SH-SY5Y (cell line): ENCODE measurements around the gene TRIM62.

Experiments used
- GATA2 ChIP-seq: IDR thresholded peaks from 2 replicates; pipeline ENCODE4 v1.6.1; 2011; ENCODE audit warnings: mild to moderate bottlenecking, low read depth, low read length
- GATA3 ChIP-seq: IDR thresholded peaks from 2 replicates; pipeline ENCODE4 v1.6.1; 2011; ENCODE audit warnings: low read depth, mild to moderate bottlenecking, low read length, moderate library complexity

Gene TRIM62

DNA sequence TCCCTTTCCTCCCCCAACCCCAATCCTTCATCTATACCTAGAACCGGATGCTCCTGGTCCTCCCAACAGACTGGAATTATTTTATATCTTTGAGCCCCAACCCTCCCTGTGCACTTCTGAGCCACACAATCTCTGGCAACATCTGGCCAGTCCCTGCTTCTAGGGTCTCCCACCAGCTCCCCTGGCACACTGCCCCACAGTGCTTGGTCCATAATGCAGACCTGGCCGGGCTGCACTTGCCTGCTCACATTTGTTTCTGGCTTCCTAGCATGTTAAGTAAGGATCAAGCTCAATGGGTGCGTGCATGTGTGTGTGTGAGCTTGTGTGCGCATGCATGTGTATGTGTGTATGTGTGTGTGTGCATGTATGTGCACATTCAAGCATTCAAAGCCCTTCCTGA is 8.8 kb downstream of the TRIM62 start:
- no peak for TF ChIP-seq GATA2
- TF ChIP-seq GATA3, result no peak

DNA sequence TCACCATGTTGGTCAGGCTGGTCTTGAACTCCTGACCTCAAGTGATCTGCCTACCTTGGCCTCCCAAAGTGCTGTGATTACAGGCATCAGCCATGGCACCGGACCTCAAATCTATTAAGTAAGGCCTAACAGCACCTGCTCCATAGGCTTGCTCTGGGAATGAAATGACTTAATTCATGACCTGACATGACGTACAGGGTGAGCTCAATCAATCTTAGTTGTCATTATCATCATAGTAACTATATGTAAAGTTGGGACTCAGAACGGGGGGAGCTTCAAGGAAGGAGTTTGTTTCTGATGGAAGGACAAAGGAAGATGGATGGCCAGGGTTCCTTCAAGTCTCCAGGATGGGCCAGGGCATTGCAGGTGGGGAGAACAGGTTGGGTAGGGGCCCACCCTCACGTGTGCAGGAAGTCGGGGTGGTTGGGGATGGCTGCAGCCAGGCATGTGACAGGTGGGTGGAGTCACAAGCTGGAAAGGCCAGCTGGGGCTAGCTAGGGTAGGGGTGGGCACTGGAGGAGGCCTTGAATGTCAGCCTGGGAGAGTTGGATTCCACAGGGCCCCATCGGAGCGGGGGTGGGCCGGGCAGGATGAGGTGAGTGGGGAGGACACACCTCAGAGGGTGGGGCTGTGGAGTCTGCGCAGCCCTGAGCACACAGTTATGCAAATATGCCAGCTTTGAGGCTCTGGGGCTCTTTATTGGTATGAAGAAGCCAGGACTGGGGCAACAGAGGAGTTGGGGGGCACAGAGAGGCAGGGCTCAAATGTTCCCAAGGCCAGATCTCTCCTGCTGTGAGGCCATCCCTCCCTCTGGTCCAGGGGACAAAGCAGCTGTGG is 9.6 kb downstream of the TRIM62 start:
- TF ChIP-seq GATA2, result no peak
- no peak for TF ChIP-seq GATA3

DNA sequence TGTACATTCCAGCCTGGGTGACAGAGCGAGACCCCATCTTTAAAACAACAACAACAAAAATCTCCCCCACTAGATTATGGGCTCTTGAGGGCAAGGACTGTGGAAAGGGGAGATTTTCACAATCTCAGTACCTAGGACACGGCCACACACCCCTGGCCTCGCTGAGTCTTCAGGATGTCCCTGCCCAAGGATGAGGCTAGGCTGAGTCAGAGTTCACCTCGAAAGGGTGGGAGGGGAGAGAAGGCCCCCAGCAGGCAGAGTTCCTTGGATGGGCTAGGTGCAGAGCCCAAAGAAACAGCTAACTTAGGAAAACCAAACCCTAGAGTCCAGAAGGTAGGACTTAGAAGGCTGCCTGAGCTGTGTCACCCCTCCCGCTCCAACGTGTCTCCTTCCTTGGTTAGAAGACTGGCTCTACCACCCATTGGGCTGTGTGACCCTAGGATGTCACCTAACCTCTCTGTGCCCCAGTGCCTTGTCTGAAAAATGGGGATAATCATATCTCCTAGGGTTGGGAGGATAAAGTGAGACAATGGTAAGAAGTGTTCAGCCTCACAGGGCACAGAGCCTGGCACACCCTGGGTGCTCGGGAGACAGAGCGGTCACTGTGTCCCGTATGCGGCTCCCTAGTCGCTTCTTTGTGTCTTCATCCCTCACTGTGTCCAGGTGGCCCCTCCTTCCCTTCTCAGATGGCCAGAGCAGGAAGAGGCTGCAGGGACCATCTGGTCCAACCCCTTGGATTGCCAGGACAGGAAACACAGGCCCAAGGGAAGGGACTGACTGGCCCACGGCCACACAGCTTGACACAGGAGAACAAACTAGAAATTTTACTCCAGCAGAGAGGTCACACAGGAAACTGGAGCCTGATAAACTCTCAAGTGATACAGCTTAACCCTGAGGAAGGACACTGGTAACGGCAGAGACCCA is 11.2 kb downstream of the TRIM62 start:
- no peak for TF ChIP-seq GATA3
- TF ChIP-seq GATA2, result no peak

DNA sequence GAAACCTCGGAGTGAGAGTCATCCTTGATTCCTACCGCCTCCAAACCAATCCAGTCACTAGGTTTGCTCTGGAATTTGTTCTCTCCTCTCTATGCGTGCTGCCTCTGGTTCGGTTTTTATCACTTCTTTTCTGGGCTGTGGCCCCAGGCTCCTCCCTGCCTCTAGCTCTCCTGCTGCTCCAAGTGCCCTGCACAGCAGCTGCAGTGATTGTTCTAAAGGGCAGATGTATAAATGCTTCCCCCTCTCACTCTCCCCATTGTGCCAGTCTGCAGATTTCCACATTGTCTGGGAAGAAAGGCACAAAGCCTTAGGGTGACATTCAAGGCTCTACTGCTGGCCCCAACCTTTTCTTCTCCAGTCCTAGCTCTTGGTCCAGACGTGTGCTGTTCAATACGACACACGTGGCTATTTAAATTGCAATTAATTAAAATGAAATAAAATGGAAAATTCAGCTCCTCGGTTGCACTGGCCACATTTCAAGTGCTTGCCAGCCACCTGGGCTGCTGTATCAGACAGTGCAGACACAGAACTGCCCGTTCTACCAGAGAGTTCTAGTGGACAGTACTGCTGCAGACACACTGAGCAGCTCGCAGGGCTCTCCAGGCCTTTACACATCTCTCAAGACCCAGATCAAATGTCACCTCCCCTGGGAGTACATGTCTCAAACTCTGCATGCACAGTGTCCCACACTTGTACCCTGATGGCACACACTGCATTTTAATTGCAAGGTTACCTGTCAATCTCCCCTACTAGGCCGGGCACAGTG is 12.4 kb downstream of the TRIM62 start:
- TF ChIP-seq GATA3, result no peak
- TF ChIP-seq GATA2, result no peak

DNA sequence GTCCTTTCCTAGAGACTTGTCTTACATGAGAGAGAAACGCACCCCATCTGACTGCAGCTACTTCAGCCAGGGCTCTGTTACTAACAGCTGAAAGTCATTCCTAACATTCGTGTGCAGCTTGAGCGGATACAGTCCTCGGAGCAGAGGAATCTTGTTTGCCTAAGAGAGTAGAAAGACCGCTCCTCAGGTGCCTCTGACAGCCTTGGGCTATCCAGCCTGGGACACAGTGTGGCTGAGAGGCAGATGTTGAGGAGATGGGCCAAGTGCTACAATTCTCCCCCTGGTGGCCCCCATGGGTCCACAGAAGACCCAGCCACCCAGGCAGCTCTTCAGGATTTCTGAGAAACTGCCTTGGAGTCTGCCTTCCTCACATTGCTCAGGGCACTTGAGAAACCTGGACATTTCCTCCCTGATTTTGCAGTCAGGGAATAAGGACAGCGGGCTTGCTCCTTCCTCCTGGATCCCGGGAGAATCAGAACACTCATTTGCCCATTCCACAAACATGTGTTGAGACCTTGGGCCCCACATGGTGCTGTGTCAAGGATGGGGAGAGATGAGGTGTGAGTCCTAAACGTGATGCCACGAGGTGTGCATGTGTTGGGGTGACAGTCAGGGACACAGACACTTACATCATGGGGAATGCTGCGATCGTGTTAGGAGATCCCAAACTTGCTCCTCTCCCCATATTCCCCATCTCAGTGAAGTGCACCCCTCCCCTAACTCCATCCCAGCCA is 13.1 kb downstream of the TRIM62 start:
- TF ChIP-seq GATA3, result no peak
- no peak for TF ChIP-seq GATA2

DNA sequence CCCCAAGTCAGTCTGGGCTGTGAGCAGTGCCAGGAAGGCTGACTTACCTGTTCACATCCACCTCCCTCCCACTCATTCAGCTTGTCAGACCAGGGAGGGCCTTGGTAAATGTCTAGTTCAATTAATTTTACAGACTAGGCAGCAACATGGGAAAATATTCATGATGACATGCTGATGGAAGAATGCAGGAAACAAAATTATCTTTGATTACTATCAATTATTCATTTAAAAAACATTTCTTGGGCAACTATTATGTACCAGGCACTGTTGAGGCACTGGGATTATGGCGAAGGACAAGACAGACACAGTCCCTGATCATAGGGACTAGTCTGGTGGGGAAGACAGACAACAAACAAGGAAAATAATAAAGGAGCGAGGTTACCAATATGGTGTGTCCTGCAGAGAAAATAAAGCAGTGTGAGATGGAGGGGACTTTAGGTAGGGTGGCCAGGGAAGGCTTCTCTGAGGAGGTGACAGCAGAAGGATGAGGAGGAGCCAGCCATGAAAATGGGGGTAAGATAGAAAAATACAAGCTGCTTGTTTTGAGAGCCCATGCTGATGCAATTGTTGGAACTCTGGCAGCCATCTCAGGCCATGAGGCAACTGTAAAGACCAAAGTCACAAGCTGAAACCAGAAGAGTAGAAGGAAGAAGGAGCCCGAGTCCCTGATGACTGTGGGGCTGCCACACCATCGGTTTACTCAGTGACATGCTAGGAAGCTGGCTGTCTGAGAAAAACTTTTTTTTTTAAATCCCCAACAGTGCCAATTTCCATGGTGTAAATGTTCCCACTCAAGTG is 14.0 kb downstream of the TRIM62 start:
- TF ChIP-seq GATA3 (no peak), GATA2 (no peak)

DNA sequence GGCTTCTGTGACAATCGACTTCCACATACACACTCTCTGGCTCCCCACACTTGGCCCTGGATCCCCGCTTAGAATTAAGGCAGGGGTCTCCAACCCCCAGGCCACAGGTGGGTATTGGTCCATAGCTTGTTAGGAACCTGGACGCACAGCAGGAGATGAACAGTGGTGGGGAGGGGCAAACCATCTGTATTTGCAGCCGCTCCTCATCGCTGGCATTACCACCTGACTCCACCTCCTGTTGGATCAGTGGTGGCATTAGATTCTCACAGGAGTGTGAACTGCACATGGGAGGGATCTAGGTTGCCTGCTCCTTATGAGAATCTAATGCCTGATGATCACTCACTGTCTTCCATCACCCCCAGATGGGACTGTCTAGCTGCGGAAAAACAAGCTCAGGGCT is 16.0 kb downstream of the TRIM62 start:
- TF ChIP-seq GATA3 (no peak), GATA2 (no peak)

DNA sequence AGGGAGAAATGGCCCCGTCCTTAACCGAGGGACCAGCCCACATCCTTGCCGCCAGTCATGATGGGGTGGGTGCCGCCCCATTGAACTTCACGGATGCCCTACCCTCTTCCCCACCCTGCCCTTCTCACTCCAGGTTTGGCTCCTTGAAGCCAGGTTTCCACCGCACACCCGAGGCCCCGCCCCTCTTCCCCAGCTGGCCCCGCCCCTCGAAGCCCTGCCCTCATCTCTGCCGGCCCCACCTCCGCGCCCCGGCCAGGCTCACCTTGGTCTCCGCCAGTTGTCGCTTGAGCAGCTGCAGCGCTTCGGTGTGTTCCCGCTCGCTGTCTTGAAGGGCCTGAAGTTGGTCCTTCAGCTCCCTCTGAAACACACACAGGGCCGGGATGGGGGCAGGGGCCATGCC is 16.6 kb downstream of the TRIM62 start:
- TF ChIP-seq GATA2 (no peak), GATA3 (no peak)

DNA sequence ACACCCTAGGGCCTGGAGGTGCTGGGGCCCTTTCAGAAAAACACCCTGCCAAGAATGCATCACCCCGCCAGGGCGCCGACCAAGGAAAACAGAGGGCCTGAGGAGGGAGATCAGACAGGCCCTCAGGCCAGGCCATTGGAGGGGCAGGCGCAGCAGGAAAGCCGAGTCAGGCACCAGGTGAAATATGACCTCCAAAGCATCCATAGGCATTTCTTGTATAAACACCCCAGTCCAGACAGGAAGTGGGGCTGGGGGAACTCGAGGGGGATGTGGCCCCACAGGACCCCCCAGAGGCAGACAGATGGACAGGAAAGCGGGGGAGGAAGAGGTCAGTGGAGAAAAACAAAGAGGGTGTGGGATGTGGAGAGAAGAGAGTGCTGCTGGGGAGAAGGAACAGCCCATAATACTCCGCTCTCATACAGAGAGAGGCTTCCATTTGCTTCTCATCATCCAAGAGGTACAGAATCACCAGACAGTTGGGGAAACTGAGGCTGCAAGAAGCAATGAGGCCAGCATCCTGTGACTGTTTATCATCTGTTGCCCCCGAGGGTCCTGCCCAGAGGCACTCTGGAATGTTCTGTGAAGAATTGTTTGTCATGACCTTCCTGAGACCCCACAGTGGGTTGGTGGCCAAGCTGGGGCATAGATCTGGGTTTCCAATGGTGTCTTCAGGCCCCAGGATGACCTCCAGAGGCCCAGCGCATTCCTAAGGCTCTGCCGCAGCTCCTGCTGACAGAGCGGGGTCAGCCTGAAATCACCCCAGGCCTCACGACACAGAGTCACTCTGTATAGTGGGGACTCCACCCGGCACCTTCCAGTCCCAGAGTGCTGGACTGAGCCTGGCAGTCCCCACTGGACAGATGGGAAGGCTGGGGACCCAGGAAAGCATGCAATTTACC is 18.0 kb downstream of the TRIM62 start:
- no peak for TF ChIP-seq GATA3
- no peak for TF ChIP-seq GATA2

DNA sequence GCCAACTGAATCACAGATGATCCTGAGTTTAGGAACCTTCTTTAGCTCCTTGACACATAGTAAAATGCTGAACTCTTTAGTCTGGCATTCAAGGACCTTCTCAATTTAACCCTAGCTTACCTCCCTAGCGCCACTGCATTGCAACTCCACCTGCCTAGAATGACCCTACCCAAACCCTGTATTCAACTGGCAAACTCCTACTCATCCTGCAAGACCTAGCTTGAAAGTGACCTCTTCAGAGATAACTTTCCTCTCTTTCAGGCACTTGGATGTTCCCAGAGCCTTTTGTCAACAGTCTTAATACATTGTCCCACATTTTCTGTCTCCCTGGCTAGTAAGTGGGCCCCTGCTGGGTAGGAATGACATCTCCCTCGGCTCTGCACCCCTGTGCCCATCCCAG is 19.7 kb downstream of the TRIM62 start:
- no peak for TF ChIP-seq GATA3
- TF ChIP-seq GATA2, result no peak

DNA sequence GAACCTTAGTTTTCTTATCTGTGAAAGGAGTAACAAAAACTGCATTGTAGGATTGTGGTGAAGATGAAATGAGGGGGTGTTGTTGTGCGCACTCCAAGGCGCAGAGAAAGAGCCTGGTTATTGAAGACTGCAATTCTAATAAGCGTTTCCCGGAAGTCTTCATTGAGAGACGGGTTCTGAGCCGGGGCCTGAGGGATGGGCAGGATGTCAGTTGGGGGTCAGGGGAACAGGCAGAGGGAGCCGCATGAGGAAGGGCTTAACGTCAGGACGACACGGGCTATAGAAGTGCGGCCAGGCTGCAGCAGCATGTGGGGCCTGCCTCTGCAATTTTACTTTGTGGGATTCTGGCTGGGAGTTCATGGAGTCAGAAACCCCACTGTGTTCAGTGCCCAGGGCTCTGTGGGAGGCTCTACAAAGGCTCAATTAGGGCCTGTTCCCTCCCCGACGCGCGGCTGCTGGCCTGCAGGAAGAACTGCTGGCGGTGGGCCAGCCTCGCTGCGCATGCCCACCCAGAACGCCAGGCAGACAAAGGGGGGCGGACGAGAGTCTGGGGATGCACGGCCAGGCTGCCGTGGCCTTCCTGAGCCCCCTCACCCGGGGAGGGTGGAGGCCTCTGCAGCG is 20.7 kb downstream of the TRIM62 start:
- TF ChIP-seq GATA3, result no peak
- TF ChIP-seq GATA2, result no peak
